HG02973 (cell line): Measurements from ENCODE around the gene FKRP.

ENCODE experiments used
- ATAC-seq: cut with Tn5 transposase; IDR thresholded peaks from one replicate; pipeline ENCODE4 v1.9.1; 2021; ENCODE audit warnings: moderate library complexity; ENCODE audit not compliant: unreplicated experiment

The FKRP gene

GRCh38 chr19:46718934-46719622 is 26.8 kb upstream of the FKRP start:
- ATAC-seq = no peak

GRCh38 chr19:46719629-46720502 is 26.0 kb upstream of the FKRP start:
- no peak for ATAC-seq

- ATAC-seq = no peak
These were observed 25.2 kb upstream of the FKRP start for GRCh38 chr19:46720503-46721239.

GRCh38 chr19:46721269-46722003 is 24.4 kb upstream of the FKRP start:
- no peak for ATAC-seq

GRCh38 chr19:46722004-46722380 is 23.9 kb upstream of the FKRP start:
- no peak for ATAC-seq

GRCh38 chr19:46722421-46723022 is 23.3 kb upstream of the FKRP start:
- no peak for ATAC-seq

GRCh38 chr19:46723023-46723461 is 22.8 kb upstream of the FKRP start:
- ATAC-seq = no peak

- no peak for ATAC-seq
These were observed 22.4 kb upstream of the FKRP start for GRCh38 chr19:46723471-46723870.

- ATAC-seq = no peak
These were observed 21.4 kb upstream of the FKRP start for GRCh38 chr19:46724468-46724867.

- no peak for ATAC-seq
These were observed 20.6 kb upstream of the FKRP start for GRCh38 chr19:46725036-46725820.

- no peak for ATAC-seq
These were observed 19.9 kb upstream of the FKRP start for GRCh38 chr19:46725859-46726393.

GRCh38 chr19:46726551-46726950 is 19.3 kb upstream of the FKRP start:
- no peak for ATAC-seq

- ATAC-seq = no peak
These were observed 18.8 kb upstream of the FKRP start for GRCh38 chr19:46726971-46727501.

GRCh38 chr19:46727757-46728156 is 18.1 kb upstream of the FKRP start:
- no peak for ATAC-seq

GRCh38 chr19:46728208-46728607 is 17.6 kb upstream of the FKRP start:
- no peak for ATAC-seq

- ATAC-seq = no peak
These were observed 17.0 kb upstream of the FKRP start for GRCh38 chr19:46728693-46729339.

GRCh38 chr19:46729696-46730095 is 16.2 kb upstream of the FKRP start:
- ATAC-seq = no peak

- ATAC-seq = no peak
These were observed 15.7 kb upstream of the FKRP start for GRCh38 chr19:46730187-46730586.

- ATAC-seq = no peak
These were observed 15.3 kb upstream of the FKRP start for GRCh38 chr19:46730595-46730994.
